ENCODE measurements around the gene TP53INP2.

The TP53INP2 gene

DNA sequence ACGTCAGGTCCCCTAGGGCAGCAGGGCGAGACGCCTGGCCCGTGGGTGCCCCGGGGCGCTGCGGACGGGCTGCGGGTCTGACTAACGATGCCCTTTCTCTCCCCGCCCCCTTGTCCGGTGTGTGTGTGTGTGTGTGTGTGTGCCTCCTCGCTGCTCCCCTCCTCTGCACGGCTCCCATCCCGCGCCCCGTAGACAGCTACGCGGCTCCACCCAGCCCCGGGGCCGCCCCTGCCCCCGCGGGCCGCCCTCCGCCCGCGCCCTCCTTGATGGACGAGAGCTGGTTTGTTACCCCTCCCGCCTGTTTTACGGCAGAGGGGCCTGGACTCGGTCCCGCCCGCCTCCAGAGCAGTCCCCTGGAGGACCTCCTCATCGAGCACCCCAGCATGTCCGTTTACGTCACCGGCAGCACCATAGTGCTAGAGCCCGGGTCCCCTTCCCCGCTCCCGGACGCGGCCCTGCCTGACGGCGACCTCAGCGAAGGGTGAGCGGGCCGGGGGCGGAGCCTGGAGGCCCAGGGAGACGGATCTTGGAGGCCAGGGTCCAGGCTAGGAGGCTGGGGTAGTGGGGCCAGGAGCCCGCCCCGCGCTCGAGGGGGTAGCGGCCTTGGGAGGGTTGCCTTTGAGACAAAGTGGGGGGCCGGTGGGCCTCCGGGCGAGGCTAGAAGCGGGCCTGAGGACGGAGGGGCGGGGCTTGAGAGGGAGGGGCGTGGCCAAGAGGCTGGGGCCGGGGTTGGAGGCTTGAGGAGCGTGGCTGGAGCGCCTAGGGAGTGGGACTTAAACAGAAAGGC is 5.1 kb downstream of the TP53INP2 start (continued):
- TF ChIP-seq PRDM10 (tag by site-specific recombination; IDR thresholded peaks at IDR 0.05) (peak; percentile 8), ZNF621 (tag by site-specific recombination; IDR thresholded peaks at IDR 0.05) (no peak), OVOL3 (tag by site-specific recombination; IDR thresholded peaks at IDR 0.05) (no peak), ZNF366 (tag by site-specific recombination; conservative IDR thresholded peaks at IDR 0.05) (peak; percentile 74), ZNF791 (tag by site-specific recombination; IDR thresholded peaks at IDR 0.05) (no peak), ZNF280D (tag by site-specific recombination; IDR thresholded peaks at IDR 0.05) (no peak), OSR2 (tag by site-specific recombination; IDR thresholded peaks at IDR 0.05) (no peak), ZNF561 (tag by site-specific recombination; IDR thresholded peaks at IDR 0.05; ENCODE audit: borderline replicate concordance) (peak; percentile 19; the same call in 1 of the 2 replicates), ZNF596 (tag by site-specific recombination; IDR thresholded peaks at IDR 0.05) (no peak), ZNF140 (tag by site-specific recombination; IDR thresholded peaks at IDR 0.05) (no peak), GFI1B (tag by site-specific recombination; IDR thresholded peaks at IDR 0.05) (no peak), ZNF777 (tag by site-specific recombination; IDR thresholded peaks at IDR 0.05; ENCODE audit: borderline replicate concordance) (peak; percentile 68; the same call in 1 of the 2 replicates), ZNF549 (tag by site-specific recombination; IDR thresholded peaks at IDR 0.05) (no peak), ZNF660 (tag by site-specific recombination; IDR thresholded peaks at IDR 0.05) (no peak), ZFP3 (tag by site-specific recombination; IDR thresholded peaks at IDR 0.05; ENCODE audit: low read depth) (no peak), ZNF513 (tag by site-specific recombination; IDR thresholded peaks at IDR 0.05) (no peak)
- TF ChIP-seq, protein P1, sequence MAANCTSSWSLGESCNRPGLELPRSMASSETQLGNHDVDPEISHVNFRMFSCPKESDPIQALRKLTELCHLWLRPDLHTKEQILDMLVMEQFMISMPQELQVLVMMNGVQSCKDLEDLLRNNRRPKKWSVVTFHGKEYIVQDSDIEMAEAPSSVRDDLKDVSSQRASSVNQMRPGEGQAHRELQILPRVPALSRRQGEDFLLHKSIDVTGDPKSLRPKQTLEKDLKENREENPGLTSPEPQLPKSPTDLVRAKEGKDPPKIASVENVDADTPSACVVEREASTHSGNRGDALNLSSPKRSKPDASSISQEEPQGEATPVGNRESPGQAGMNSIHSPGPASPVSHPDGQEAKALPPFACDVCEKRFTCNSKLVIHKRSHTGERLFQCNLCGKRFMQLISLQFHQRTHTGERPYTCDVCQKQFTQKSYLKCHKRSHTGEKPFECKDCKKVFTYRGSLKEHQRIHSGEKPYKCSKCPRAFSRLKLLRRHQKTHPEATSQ (tag by site-specific recombination; IDR thresholded peaks at IDR 0.05): 0 out of 2 replicates have a peak, but pooled peaks have one; percentile 23
- TF ChIP-seq, protein P2, sequence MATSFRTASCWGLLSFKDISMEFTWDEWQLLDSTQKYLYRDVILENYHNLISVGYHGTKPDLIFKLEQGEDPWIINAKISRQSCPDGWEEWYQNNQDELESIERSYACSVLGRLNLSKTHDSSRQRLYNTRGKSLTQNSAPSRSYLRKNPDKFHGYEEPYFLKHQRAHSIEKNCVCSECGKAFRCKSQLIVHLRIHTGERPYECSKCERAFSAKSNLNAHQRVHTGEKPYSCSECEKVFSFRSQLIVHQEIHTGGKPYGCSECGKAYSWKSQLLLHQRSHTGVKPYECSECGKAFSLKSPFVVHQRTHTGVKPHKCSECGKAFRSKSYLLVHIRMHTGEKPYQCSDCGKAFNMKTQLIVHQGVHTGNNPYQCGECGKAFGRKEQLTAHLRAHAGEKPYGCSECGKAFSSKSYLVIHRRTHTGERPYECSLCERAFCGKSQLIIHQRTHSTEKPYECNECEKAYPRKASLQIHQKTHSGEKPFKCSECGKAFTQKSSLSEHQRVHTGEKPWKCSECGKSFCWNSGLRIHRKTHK (tag by site-specific recombination; IDR thresholded peaks at IDR 0.05): no peak
- TF ChIP-seq, protein P3, sequence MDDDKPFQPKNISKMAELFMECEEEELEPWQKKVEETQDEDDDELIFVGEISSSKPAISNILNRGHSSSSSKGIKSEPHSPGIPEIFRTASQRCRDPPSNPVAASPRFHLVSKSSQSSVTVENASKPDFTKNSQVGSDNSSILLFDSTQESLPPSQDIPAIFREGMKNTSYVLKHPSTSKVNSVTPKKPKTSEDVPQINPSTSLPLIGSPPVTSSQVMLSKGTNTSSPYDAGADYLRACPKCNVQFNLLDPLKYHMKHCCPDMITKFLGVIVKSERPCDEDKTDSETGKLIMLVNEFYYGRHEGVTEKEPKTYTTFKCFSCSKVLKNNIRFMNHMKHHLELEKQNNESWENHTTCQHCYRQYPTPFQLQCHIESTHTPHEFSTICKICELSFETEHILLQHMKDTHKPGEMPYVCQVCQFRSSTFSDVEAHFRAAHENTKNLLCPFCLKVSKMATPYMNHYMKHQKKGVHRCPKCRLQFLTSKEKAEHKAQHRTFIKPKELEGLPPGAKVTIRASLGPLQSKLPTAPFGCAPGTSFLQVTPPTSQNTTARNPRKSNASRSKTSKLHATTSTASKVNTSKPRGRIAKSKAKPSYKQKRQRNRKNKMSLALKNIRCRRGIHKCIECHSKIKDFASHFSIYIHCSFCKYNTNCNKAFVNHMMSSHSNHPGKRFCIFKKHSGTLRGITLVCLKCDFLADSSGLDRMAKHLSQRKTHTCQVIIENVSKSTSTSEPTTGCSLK (tag by site-specific recombination; IDR thresholded peaks at IDR 0.05): no peak
- TF ChIP-seq, protein P4, sequence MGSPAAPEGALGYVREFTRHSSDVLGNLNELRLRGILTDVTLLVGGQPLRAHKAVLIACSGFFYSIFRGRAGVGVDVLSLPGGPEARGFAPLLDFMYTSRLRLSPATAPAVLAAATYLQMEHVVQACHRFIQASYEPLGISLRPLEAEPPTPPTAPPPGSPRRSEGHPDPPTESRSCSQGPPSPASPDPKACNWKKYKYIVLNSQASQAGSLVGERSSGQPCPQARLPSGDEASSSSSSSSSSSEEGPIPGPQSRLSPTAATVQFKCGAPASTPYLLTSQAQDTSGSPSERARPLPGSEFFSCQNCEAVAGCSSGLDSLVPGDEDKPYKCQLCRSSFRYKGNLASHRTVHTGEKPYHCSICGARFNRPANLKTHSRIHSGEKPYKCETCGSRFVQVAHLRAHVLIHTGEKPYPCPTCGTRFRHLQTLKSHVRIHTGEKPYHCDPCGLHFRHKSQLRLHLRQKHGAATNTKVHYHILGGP (tag by site-specific recombination; IDR thresholded peaks at IDR 0.05): no peak
- TF ChIP-seq, protein P5, sequence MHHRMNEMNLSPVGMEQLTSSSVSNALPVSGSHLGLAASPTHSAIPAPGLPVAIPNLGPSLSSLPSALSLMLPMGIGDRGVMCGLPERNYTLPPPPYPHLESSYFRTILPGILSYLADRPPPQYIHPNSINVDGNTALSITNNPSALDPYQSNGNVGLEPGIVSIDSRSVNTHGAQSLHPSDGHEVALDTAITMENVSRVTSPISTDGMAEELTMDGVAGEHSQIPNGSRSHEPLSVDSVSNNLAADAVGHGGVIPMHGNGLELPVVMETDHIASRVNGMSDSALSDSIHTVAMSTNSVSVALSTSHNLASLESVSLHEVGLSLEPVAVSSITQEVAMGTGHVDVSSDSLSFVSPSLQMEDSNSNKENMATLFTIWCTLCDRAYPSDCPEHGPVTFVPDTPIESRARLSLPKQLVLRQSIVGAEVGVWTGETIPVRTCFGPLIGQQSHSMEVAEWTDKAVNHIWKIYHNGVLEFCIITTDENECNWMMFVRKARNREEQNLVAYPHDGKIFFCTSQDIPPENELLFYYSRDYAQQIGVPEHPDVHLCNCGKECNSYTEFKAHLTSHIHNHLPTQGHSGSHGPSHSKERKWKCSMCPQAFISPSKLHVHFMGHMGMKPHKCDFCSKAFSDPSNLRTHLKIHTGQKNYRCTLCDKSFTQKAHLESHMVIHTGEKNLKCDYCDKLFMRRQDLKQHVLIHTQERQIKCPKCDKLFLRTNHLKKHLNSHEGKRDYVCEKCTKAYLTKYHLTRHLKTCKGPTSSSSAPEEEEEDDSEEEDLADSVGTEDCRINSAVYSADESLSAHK (tag by site-specific recombination; IDR thresholded peaks at IDR 0.05): no peak

Data from HEK293 (cell line).